AG04450 (cell line): ENCODE data around the gene ABCC3. TPM values are rescaled to one million over a fixed set of nuclear protein-coding genes. Genes with fewer than 3 reads are reported as not detected.
A peak's percentile ranks its signal among the peaks of the same experiment; 100 is the strongest.

ENCODE experiments used
- CTCF ChIA-PET: fragments of 300-600, 350-600 bp; formaldehyde crosslinking; extraction: SDS; loops from one replicate; lab custom pipeline; 2022; ENCODE audit warnings: antibody characterized with exemption, inconsistent platforms; lab: Charles Lee
- POLR2A ChIA-PET: fragments of 350-600 bp; formaldehyde crosslinking; extraction: SDS; loops from one replicate; lab custom pipeline; 2021; ENCODE audit warnings: antibody characterized with exemption, inconsistent platforms; lab: Yijun Ruan, JAX
- DNase-seq: peaks from one replicate; pipeline ENCODE4 v3.0.0-alpha.2; 2011; ENCODE audit warnings: low read depth, low spot score
- H3K27ac ChIP-seq: one replicate; pipeline ENCODE4 v1.5.1; 2012; ENCODE audit warnings: low read depth, low read length, control low read depth
- H3K27me3 ChIP-seq: one replicate; pipeline ENCODE4 v1.6.0; 2012; ENCODE audit warnings: low read length; ENCODE audit not compliant: control insufficient read depth, insufficient read depth
- H3K4me3 ChIP-seq: 2 replicates; pipeline ENCODE4 v1.5.1; 2011; ENCODE audit warnings: mild to moderate bottlenecking, low read depth, low read length, control low read depth
- H3K9me3 ChIP-seq: 2 replicates; pipeline ENCODE4 v1.5.1; 2012; ENCODE audit warnings: low read length; ENCODE audit not compliant: control insufficient read depth, insufficient read depth
- polyA plus RNA-seq: library from polyadenylated mRNA; depleted of rRNA; stranded (reverse); fragments of >200 nt; gene quantifications from 2 replicates; pipeline ENCODE4 v1.2.3, GENCODE V29; 2011
- TF ChIP-seq, protein P1 (sequence below): IDR thresholded peaks from 2 replicates; pipeline ENCODE4 v1.5.1; 2011; ENCODE audit warnings: low read depth, low read length, control low read depth, inconsistent platforms

The ABCC3 gene
- polyA plus RNA-seq, 1 experiment: 21.7 TPM

DNA sequence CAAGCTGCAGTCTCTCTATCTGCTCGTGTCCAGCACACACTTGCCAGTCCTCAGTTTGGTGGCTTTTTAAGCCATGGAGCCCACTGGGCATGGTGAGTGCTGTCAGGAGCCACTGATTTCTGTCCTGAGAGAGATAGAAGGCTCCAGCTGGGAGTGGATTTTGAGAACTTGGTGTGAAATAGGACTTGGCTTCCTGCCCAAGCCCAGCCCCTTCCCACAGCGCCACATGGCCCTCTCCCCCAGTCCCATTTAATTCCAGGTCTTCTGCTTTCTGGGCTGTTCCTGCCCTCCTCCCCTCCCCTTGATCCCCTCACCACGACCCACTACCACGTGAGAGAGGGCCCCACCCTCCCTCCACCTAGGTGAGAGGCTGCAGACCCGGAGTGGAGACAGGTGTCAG is 14.4 kb upstream of the ABCC3 start:
- TF ChIP-seq, protein P1, sequence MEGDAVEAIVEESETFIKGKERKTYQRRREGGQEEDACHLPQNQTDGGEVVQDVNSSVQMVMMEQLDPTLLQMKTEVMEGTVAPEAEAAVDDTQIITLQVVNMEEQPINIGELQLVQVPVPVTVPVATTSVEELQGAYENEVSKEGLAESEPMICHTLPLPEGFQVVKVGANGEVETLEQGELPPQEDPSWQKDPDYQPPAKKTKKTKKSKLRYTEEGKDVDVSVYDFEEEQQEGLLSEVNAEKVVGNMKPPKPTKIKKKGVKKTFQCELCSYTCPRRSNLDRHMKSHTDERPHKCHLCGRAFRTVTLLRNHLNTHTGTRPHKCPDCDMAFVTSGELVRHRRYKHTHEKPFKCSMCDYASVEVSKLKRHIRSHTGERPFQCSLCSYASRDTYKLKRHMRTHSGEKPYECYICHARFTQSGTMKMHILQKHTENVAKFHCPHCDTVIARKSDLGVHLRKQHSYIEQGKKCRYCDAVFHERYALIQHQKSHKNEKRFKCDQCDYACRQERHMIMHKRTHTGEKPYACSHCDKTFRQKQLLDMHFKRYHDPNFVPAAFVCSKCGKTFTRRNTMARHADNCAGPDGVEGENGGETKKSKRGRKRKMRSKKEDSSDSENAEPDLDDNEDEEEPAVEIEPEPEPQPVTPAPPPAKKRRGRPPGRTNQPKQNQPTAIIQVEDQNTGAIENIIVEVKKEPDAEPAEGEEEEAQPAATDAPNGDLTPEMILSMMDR: no peak
- Histone ChIP-seq H3K27me3 (no peaks in the 10 kb centered on the region), H3K27ac (no peak overlapping the region), H3K9me3 (no peaks in the 10 kb centered on the region; the same call in 1 of the 2 replicates), H3K4me3 (no peak overlapping the region)
- CTCF ChIA-PET: no interaction called here
- POLR2A ChIA-PET: no interaction called here
- DNase-seq: no peak

DNA sequence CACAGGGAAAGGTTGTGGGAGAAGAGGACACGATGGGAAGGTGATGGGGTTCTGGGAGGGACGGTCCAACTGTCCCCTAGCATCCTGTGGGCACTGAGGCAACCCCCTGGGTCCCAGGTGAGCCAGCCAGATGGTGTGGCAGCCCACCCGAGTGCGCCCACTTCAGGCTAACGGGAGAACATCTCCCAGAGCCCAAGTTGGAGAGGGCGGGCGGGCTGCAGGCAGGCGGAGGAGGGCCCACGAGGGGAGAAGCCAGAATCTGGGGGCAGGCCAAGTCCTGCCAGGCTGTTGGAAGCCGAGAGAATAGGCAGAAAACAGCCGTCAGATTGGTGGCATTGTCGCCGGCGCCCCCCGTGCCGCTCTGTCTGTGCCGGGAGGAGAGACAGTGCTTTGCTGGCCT is 13.8 kb upstream of the ABCC3 start:
- POLR2A ChIA-PET: no interaction called here

DNA sequence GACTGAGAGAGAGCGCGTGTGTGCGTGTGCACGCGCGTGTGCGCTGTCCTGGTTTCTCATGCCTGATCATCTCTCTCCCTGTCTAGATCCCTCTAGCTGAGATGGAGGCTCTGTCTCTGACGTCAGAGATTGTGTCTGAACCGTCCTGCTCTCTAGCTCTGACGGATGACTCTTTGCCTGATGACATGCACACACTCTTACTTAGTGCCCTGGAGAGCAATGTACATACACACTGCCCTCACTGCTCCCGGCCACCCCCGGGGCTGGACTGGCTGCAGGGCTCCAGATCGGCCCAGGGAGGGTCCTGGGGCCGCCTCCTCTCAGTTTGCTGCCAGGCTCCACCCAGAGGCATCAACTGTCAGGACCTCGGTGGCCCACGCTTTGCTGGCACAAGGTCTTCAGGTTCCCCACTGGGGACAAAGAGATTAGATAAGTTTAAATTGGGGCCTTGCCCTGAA is 13.1 kb upstream of the ABCC3 start:
- no peak for DNase-seq
- CTCF ChIA-PET: interaction anchor here (8.7 kb wide), 1 partner anchor 70 kb away, joined by 134 read pairs; no protein-coding TSS in a partner anchor
- POLR2A ChIA-PET: no interaction called here
- Histone ChIP-seq H3K27me3 (no peaks in the 10 kb centered on the region), H3K27ac (no peak overlapping the region), H3K4me3 (no peak overlapping the region), H3K9me3 (no peaks in the 10 kb centered on the region; the same call in 1 of the 2 replicates)
- TF ChIP-seq, protein P1: no peak

More for the DNA sequence above, 13.8 kb upstream of the ABCC3 start:
- CTCF ChIA-PET: no interaction called here
- no peak overlapping the region for H3K27ac ChIP-seq
- H3K4me3 ChIP-seq: no peak overlapping the region
- no peak for DNase-seq
- H3K27me3 ChIP-seq: no peaks in the 10 kb centered on the region
- H3K9me3 ChIP-seq: no peaks in the 10 kb centered on the region; the same call in 1 of the 2 replicates
- TF ChIP-seq, protein P1: peak; percentile 18; the same call in 1 of the 2 replicates

DNA sequence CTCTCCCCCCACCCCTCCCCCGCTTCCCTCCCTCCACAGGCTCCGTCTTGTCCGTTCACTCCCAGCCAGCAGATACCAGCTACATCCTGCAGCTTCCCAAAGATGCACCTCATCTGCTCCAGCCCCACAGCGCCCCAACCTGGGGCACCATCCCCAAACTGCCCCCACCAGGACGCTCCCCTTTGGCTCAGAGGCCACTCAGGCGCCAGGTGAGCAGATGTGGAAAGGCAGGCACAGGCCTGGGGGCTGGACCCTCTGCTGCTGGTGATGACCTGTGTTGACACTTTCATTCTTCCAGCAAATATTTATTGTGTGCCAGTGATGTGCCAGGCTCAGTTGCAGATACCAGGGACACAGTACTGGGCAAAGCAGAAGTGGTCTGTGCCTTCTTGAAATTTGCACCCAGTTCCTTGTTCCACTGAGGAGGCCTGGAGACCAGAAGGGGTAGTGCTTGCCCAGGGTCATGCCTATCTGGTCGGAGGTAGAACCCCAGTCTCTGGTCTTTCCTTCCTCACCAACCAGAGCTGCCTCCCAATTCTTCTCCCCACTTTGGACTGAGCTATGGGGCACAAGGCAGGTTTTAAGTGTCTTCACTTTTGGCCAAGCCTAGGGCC is 10.3 kb upstream of the ABCC3 start:
- Histone ChIP-seq H3K27ac (no peak overlapping the region), H3K9me3 (no peaks in the 10 kb centered on the region), H3K27me3 (peaks cover 6% of the 10 kb centered on the region), H3K4me3 (no peak overlapping the region)
- TF ChIP-seq, protein P1: no peak
- DNase-seq: no peak
- ChIA-PET CTCF (interaction anchor here (0.6 to 8.7 kb wide), 6 partner anchors 14 to 130 kb away, joined by 4 to 134 read pairs (median 10); no protein-coding TSS in a partner anchor), POLR2A (interaction anchor here (0.7 kb wide), 1 partner anchor 77 kb away, joined by 7 read pairs; the partner anchor contains the start of gene SPATA20)
